Measurements from ENCODE around the gene VEGFC.

GRCh38 chr4:176642472-176642871, 150.2 kb downstream of the VEGFC start:
- TF ChIP-seq CTCF (conservative IDR thresholded peaks at IDR 0.05; ENCODE audit: low read length) = no peak
- TF ChIP-seq EZH2phosphoT487 (IDR thresholded peaks at IDR 0.05; ENCODE audit: borderline replicate concordance) = no peak
